Upper lobe of left lung (tissue), 4 donors: ENCODE results near the gene ASCC1.

ENCODE experiments used
- CTCF ChIP-seq, 6 experiments: fragments of 450-650 bp in 4 of 6; fragments of 200-600 bp in 2 of 6; sonication (generic) in 2 of 6; IDR thresholded peaks; one replicate each; pipeline ENCODE4 v1.5.1; 2016 to 2019; ENCODE audit warnings: antibody characterized with exemption in 6 of 6
- POLR2A ChIP-seq, 4 donors: fragments of 450-650 bp; IDR thresholded peaks; one replicate each; pipeline ENCODE4 v1.5.1; 2016 to 2017; ENCODE audit warnings: antibody characterized with exemption in 4 of 4, mild to moderate bottlenecking in 2 of 4

- TF ChIP-seq POLR2A (IDR thresholded peaks at IDR 0.05) = no peak
- TF ChIP-seq CTCF (IDR thresholded peaks at IDR 0.05) = no peak
Observed at GRCh38 chr10:72098836-72099599, 117.1 kb downstream of the ASCC1 start.
